Lung (tissue), 12 donors: ENCODE results near the gene DNAH7. TPM values are rescaled to one million over a fixed set of nuclear protein-coding genes. Genes with fewer than 3 reads are reported as not detected.

ENCODE experiments used
- ATAC-seq: fragments of 200-7000 bp; cut with Tn5 transposase; one replicate; pipeline ENCODE4 v1.9.1; 2020; ENCODE audit warnings: moderate number of reproducible peaks; ENCODE audit not compliant: insufficient read depth, low FRiP score
- DNase-seq, 3 donors: peaks; one replicate each; pipeline ENCODE4 v3.0.0-alpha.2; 2013 to 2017
- H3K27ac ChIP-seq, 2 donors: one replicate each; pipeline ENCODE4 v1.5.1; 2013; ENCODE audit warnings: mild to moderate bottlenecking in 2 of 2, moderate library complexity in 2 of 2, control low read depth in 1 of 2, inconsistent platforms in 1 of 2, low read depth in 1 of 2, low read length in 1 of 2
- H3K27me3 ChIP-seq, 3 donors: one replicate each; pipeline ENCODE4 v1.5.1; 2013; ENCODE audit warnings: low read length in 2 of 3; ENCODE audit not compliant: control insufficient read depth in 3 of 3, insufficient read depth in 3 of 3
- H3K36me3 ChIP-seq, 4 donors: one replicate each; pipeline ENCODE4 v1.5.1; 2013; ENCODE audit warnings: low read length in 4 of 4, mild to moderate bottlenecking in 1 of 4, moderate library complexity in 1 of 4; ENCODE audit not compliant: control insufficient read depth in 4 of 4, insufficient read depth in 4 of 4
- H3K4me1 ChIP-seq, 5 donors: one replicate each; pipeline ENCODE4 v1.5.1; 2013; ENCODE audit warnings: low read length in 5 of 5, mild to moderate bottlenecking in 2 of 5, moderate library complexity in 1 of 5; ENCODE audit not compliant: control insufficient read depth in 5 of 5, insufficient read depth in 5 of 5
- H3K4me3 ChIP-seq: one replicate; pipeline ENCODE4 v1.5.1; 2013; ENCODE audit warnings: mild to moderate bottlenecking, control low read depth, moderate library complexity
- H3K9ac ChIP-seq, 2 donors: one replicate each; pipeline ENCODE4 v1.5.1; 2013; ENCODE audit warnings: low read length in 2 of 2, control low read depth in 1 of 2; ENCODE audit not compliant: insufficient read depth in 1 of 2
- H3K9me3 ChIP-seq, 4 donors: one replicate each; pipeline ENCODE4 v1.5.1; 2013; ENCODE audit warnings: low read length in 3 of 4, mild to moderate bottlenecking in 1 of 4, moderate library complexity in 1 of 4; ENCODE audit not compliant: control insufficient read depth in 4 of 4, insufficient read depth in 3 of 4
- CTCF ChIP-seq: IDR thresholded peaks from 2 replicates; pipeline ENCODE4 v1.5.1; 2012; ENCODE audit warnings: mild to moderate bottlenecking; ENCODE audit errors: control extremely low read depth, extremely low read depth
- WGBS, 2 donors: extraction: QIAGEN DNeasy Blood & Tissue Kit; methylation state at CpG; one replicate each; pipeline ENCODE4 v1.1.7; 2013; 5-methylcytosine and 5-hydroxymethylcytosine counted together
- polyA plus RNA-seq, 2 donors: library from polyadenylated mRNA; stranded (reverse); fragments of 200-250 nt; gene quantifications; one replicate each; pipeline ENCODE4 v1.2.1, GENCODE V29; 2013
- total RNA-seq, 2 donors: library from RNA; depleted of rRNA in 1 of 2; stranded (reverse); fragments of >200 nt in 1 of 2; gene quantifications; one replicate each; pipeline ENCODE4 v1.2.1, GENCODE V29; 2014 to 2021
- donor health status: control.
- donor health status: control.
- donor health status: Bipolar disorder and iron deficiency.
- donor health status: healthy.
- donor health status: DM: yes; HTN: yes; CAD: no.

The DNAH7 gene
- total and polyA plus RNA-seq, 4 donors: 1.9 to 32.9 (median 11.3) TPM

DNA sequence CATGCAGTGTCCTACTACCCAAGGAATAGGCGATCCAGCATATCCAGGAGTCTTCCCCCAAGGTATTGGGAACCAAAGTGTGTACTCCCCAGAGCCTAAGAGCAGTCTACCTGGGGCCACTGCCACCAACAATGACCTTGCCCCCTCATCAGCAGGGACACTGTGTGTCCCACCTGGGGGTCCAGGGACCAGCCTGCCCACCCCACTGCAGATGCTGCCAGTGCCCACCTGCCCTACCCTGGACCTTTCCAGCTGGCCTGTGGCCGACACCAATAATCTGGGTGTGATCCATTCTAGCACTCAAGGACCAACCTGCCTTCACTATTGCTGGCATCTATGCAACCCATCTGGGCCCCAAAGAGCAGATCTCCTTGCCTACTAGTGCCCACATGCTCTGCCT is 32.2 kb downstream of the DNAH7 start:
- H3K36me3 ChIP-seq: peaks cover 0 to 1% (median 0%) of the 10 kb centered on the region in 4 donors
- WGBS, 2 donors: 94 to 98% methylated on average over 2 of the region's 2 CpGs
- DNase-seq (no peak), ATAC-seq (no peak)
- H3K9me3 ChIP-seq: peaks cover 0 to 6% (median 2%) of the 10 kb centered on the region in 4 donors
- H3K4me3 ChIP-seq: no peak overlapping the region
- no peak for TF ChIP-seq CTCF
- no peaks in the 10 kb centered on the region for H3K4me1 ChIP-seq
- no peaks in the 10 kb centered on the region for H3K27me3 ChIP-seq
- H3K27ac ChIP-seq: no peak overlapping the region
- H3K9ac ChIP-seq: no peak overlapping the region

DNA sequence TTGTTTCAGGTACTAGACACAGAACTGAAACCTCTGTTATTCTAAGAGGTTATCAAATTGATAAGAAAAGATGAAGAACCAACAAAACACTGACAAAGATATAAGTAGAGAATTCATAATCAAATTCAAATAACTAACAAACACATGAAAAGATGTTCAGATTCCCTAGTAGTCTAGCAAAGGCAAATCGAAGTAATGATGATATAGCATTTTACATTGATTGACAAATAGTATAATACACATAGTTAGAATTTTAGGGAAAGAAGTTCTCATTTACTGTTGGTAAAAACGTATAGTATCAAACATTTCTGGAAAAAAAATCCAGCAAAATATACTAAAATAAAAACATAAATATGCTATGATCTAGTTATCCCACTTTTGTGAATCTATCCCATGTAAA is 50.6 kb downstream of the DNAH7 start:
- ATAC-seq (no peak), DNase-seq (no peak)
- WGBS, 2 donors: 89 to 95% methylated on average over 2 of the region's 2 CpGs
- no peak for TF ChIP-seq CTCF
- Histone ChIP-seq H3K4me3 (no peak overlapping the region), H3K9me3 (no peaks in the 10 kb centered on the region), H3K9ac (no peak overlapping the region), H3K36me3 (no peaks in the 10 kb centered on the region), H3K4me1 (no peaks in the 10 kb centered on the region), H3K27ac (no peak overlapping the region), H3K27me3 (no peaks in the 10 kb centered on the region)

DNA sequence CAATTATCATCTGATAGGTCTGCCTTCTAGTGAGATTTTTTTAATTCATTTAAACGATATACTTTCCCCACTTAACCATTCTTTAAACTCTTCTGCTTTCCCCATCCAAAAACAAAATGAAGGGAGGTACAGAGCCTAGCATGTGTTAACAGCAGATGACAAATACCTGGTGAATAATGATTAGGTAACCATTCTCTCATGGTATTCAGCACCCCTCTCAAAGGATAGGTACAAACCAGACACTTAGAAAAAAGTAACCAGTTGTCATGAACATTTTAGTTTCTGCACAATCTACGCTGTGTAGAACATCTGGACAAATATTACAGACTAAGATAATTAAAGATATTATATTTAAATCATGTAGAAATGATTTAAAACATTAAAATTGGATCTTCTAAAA is 56.3 kb downstream of the DNAH7 start:
- DNase-seq: no peak
- Histone ChIP-seq H3K9ac (no peak overlapping the region), H3K4me1 (no peaks in the 10 kb centered on the region), H3K36me3 (no peaks in the 10 kb centered on the region), H3K27me3 (no peaks in the 10 kb centered on the region), H3K27ac (no peak overlapping the region), H3K9me3 (no peaks in the 10 kb centered on the region), H3K4me3 (no peak overlapping the region)
- ATAC-seq: no peak
- TF ChIP-seq CTCF: no peak
- 93 to 97% methylated on average over 2 of the region's 2 CpGs for WGBS, 2 donors

DNA sequence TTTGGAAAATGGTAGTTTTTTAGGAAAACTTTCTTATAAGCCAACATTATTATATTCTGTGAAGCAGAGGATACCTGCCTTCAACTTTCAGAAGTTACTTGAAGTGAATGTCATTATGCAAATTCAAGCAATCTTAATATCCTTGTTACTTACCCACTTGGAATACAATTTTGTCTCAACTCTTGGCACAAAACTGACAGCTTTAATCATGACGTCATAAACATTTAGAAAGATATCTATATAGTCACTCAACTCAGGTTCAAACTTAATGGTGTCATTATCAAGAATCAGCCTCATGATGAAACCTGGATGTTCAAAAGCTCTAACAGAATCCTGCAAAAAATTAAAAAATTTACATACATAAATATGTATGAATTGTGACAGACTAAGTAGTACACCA is 68.1 kb downstream of the DNAH7 start:
- Histone ChIP-seq H3K27me3 (no peaks in the 10 kb centered on the region), H3K27ac (no peak overlapping the region), H3K4me1 (no peaks in the 10 kb centered on the region), H3K36me3 (no peaks in the 10 kb centered on the region), H3K4me3 (no peak overlapping the region), H3K9ac (no peak overlapping the region), H3K9me3 (peaks cover 0 to 3% (median 0%) of the 10 kb centered on the region in 4 donors)
- 89 to 95% methylated on average over 1 of the region's 1 CpG for WGBS, 2 donors
- no peak for TF ChIP-seq CTCF
- ATAC-seq (no peak), DNase-seq (no peak)
